ENCODE measurements around the gene JSRP1.

DNA sequence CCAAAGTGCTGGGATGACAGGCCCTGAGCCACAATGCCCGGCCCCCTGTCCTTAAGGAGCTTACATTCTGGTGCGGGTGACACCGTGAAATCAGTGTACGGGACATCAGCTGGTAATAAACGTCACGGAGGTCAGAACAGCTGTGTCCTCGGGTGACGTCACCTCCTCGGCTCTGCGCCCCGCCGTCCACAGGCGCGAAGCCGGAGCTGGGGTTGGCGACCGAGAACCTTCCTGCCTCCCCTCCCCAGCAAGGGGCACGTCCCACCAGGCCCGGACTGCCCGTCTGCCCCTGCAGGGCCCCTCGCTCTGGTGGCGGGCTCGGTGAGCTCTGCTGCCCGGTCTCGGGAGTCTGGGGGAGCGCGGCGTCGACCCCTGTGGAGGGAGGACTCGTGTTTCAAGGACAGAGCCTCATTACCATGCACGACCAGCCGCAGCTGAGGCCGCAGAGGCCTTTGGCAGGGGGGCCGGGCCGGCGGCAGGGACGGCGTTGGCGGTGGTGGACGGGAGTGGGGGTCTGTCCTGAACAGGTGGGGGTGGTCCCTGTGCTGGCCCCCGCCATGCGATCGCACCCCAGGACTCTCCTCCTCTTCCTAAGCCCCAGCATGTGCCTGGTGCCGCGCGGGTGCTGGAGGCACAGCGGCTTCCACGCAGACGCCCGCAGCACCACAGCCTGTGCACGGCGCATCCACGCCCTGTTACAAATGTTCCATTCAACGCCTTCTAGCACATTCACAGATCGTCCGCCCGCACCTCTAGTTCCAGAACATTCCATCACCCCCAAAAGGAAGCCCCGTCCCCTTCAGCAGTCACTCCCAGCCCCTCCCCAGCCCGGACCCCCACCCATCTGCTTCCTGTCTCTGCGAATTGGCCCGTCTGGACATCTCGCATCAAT, 46.3 kb upstream of the JSRP1 start:
- TF ChIP-seq, protein P1, sequence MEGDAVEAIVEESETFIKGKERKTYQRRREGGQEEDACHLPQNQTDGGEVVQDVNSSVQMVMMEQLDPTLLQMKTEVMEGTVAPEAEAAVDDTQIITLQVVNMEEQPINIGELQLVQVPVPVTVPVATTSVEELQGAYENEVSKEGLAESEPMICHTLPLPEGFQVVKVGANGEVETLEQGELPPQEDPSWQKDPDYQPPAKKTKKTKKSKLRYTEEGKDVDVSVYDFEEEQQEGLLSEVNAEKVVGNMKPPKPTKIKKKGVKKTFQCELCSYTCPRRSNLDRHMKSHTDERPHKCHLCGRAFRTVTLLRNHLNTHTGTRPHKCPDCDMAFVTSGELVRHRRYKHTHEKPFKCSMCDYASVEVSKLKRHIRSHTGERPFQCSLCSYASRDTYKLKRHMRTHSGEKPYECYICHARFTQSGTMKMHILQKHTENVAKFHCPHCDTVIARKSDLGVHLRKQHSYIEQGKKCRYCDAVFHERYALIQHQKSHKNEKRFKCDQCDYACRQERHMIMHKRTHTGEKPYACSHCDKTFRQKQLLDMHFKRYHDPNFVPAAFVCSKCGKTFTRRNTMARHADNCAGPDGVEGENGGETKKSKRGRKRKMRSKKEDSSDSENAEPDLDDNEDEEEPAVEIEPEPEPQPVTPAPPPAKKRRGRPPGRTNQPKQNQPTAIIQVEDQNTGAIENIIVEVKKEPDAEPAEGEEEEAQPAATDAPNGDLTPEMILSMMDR (IDR thresholded peaks at IDR 0.05), result no peak
- TF ChIP-seq EP300 (IDR thresholded peaks at IDR 0.05), result peak in 1 of 2 donors; percentile 18
